Duodenal mucosa (tissue), 2 donors: ENCODE measurements around the gene VSIG10L2.

Experiments
- H3K27ac ChIP-seq: one replicate; pipeline ENCODE4 v1.7.0; 2013; ENCODE audit warnings: low read depth, low read length
- H3K27me3 ChIP-seq, 2 donors: one replicate each; pipeline ENCODE4 v1.7.0; 2013; ENCODE audit warnings: low read length in 2 of 2, control low read depth in 1 of 2; ENCODE audit not compliant: insufficient read depth in 2 of 2, control insufficient read depth in 1 of 2
- H3K36me3 ChIP-seq, 2 donors: one replicate each; pipeline ENCODE4 v1.7.0; 2013; ENCODE audit warnings: low read length in 2 of 2, control low read depth in 1 of 2; ENCODE audit not compliant: insufficient read depth in 2 of 2, control insufficient read depth in 1 of 2
- H3K4me1 ChIP-seq, 2 donors: one replicate each; pipeline ENCODE4 v1.7.0; 2013; ENCODE audit warnings: low read length in 2 of 2, control low read depth in 1 of 2; ENCODE audit not compliant: insufficient read depth in 2 of 2, control insufficient read depth in 1 of 2
- H3K4me3 ChIP-seq, 2 donors: one replicate each; pipeline ENCODE4 v1.7.0; 2013; ENCODE audit warnings: low read length in 2 of 2, low read depth in 1 of 2
- H3K9ac ChIP-seq, 2 donors: one replicate each; pipeline ENCODE4 v1.7.0; 2013; ENCODE audit warnings: low read length in 2 of 2, low read depth in 1 of 2
- H3K9me3 ChIP-seq, 2 donors: one replicate each; pipeline ENCODE4 v1.7.0; 2013; ENCODE audit warnings: low read length in 2 of 2, control low read depth in 1 of 2; ENCODE audit not compliant: control insufficient read depth in 1 of 2

The VSIG10L2 gene

GRCh38 chr11:125939081-125939521 lies 6.7 kb upstream of the VSIG10L2 start:
- Histone ChIP-seq H3K36me3 (no peaks in the 10 kb centered on the region), H3K9me3 (no peaks in the 10 kb centered on the region), H3K27ac (no peak overlapping the region), H3K4me3 (no peak overlapping the region), H3K9ac (no peak overlapping the region), H3K4me1 (no peaks in the 10 kb centered on the region), H3K27me3 (no peaks in the 10 kb centered on the region)

GRCh38 chr11:125940145-125940544 lies 5.7 kb upstream of the VSIG10L2 start:
- no peaks in the 10 kb centered on the region for H3K4me1 ChIP-seq
- H3K27me3 ChIP-seq, result no peaks in the 10 kb centered on the region

DNA sequence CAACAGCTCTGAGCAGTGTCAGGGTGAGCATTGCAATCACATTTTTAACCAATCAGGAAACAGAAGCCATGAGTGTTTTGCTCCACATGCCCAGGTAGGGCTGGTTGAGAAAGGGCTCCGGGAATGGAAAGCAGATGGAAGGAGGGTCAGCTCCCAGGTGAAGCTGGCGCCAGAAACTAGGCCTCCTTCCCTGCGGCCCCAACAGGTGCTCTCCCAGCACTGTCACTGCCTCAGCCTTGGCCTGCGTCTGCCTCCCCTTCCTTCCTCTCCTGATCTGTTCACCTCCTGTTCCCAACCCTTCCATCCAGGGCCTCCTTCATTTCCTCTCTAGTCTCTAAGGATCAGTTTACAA lies 4.6 kb upstream of the VSIG10L2 start:
- Histone ChIP-seq H3K27me3 (no peaks in the 10 kb centered on the region), H3K27ac (no peak overlapping the region), H3K4me1 (peaks cover 0 to 4% of the 10 kb centered on the region in 2 donors), H3K4me3 (no peak overlapping the region), H3K9me3 (no peaks in the 10 kb centered on the region), H3K9ac (no peak overlapping the region), H3K36me3 (no peaks in the 10 kb centered on the region)

More at GRCh38 chr11:125940145-125940544, 5.7 kb upstream of the VSIG10L2 start:
- no peaks in the 10 kb centered on the region for H3K9me3 ChIP-seq
- H3K36me3 ChIP-seq, result no peaks in the 10 kb centered on the region
- no peak overlapping the region for H3K4me3 ChIP-seq
- no peak overlapping the region for H3K27ac ChIP-seq
- no peak overlapping the region for H3K9ac ChIP-seq

DNA sequence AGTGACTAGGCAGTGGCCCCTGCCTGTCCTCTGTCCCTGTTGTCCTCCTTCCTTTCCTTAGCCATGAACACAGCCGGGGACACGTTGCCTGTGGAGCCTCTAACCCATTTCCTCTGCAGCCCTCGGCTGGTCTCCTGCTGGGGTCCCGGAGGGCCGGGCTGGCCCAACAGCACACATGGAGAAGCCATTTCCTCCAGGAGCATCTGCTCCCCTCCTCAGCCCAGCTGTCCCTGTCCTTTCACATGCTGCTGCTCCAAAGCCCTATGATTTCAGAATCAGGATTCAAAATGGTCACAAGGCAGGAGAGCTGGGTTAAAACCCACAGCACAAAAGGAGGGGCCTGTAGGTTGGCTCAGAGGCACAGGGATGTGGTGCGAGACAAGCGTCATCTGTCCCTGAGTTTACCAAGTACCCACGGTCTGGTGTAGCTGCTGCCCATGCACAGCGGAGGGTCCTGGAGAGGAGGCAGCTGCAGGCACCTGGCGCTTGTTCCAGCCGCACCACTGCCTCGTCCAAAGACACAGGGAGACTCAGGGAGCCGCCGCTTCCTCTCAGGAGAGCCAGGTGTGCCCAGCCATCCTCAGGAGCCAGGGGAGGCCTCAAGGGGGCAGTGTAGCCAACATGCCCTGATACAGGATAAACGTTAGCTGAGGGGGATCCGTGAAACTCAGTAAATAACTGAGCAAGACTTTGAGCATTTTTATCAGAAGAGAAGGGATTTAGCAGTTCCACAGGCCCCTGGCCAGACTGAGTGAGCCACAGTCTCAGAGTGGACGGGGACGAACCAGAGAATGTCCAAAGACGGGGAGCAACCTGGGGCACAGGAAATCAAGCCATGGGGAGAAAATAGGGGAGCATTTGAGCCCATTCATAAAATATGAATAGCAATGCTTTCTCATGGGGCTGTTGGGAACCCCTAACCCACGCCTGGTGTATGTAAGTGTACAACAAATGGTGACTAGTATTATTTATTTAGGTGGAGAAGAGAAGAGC lies 3.9 kb upstream of the VSIG10L2 start:
- Histone ChIP-seq H3K9me3 (no peaks in the 10 kb centered on the region), H3K36me3 (no peaks in the 10 kb centered on the region), H3K27me3 (no peaks in the 10 kb centered on the region), H3K4me3 (no peak overlapping the region), H3K9ac (no peak overlapping the region), H3K4me1 (peaks cover 0 to 4% of the 10 kb centered on the region in 2 donors), H3K27ac (no peak overlapping the region)

DNA sequence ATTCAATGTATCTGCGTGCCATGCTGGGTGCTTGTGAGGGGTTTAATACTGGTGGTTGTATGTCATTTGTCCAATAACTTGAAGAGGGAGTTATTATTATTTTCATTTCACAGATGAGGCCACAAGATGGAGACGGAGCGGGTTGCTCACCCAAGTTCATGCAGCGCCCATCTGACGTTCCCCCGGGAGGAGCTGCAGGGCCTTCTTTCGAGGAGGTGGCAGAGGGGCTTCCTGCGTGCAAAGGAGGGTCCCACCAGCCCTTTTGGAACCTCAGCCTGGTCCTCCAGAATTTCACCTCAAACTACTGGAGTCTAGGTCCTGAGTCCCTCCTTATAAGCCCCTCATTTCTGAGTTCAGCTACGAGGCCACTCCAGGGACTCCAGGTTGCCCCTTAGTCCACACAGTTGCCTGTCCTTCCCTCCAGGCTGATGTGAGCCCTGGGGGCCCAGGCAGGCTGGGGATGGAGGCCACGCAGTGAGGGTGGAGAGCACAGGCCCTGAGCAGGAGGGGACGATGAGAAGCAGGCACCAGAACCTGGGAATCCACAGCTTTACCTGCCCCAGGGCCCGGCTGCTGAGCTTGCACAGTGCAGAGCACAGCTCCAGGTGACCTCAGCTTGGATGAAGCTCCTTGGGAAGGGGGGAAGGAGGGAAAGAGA lies 2.9 kb upstream of the VSIG10L2 start:
- no peak overlapping the region for H3K9ac ChIP-seq
- no peaks in the 10 kb centered on the region for H3K9me3 ChIP-seq
- no peak overlapping the region for H3K27ac ChIP-seq
- H3K4me3 ChIP-seq, result no peak overlapping the region
- no peaks in the 10 kb centered on the region for H3K27me3 ChIP-seq
- H3K4me1 ChIP-seq, result peaks cover 0 to 4% of the 10 kb centered on the region in 2 donors
- no peaks in the 10 kb centered on the region for H3K36me3 ChIP-seq

DNA sequence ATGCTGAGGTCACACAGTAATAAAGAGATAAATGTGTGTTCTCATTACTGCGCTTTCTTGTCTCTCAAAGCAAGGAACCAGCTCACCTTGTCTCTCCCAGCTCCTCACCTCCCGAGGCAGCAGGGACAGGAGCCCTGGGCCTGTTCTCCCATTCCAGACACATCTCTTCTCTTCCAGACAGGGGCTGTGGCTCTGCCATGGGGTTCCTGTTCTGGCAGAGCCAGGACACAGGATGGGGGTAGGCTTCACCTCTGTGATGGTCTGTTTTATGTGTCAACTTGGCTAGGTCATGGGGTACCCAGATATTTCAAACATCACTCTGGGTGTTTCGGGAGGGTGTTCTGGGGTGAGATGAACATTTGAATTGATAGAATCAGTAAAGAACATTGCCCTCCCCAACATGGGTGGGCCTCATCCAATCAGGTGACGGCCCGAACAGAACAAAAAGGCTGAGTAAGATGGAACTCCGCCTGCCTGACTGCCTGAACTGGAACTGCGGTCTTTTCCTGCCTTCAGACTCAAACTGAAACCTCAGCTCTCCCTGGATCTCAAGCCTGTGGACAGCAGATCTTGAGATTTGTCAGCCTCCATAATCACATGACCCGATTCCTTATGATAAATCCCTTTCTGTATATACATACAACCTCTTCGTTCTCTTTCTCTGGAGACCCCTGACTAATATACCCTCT lies 2.0 kb upstream of the VSIG10L2 start:
- peaks cover 0 to 4% of the 10 kb centered on the region in 2 donors for H3K4me1 ChIP-seq
- H3K9ac ChIP-seq, result no peak overlapping the region
- no peaks in the 10 kb centered on the region for H3K36me3 ChIP-seq
- no peak overlapping the region for H3K27ac ChIP-seq
- no peaks in the 10 kb centered on the region for H3K9me3 ChIP-seq
- no peaks in the 10 kb centered on the region for H3K27me3 ChIP-seq
- H3K4me3 ChIP-seq, result no peak overlapping the region

GRCh38 chr11:125944350-125945010 lies 1.4 kb upstream of the VSIG10L2 start:
- no peaks in the 10 kb centered on the region for H3K9me3 ChIP-seq

GRCh38 chr11:125945011-125945796 lies 640 bp upstream of the VSIG10L2 start:
- Histone ChIP-seq H3K27ac (no peak overlapping the region), H3K9ac (no peak overlapping the region), H3K4me1 (peaks cover 0 to 4% of the 10 kb centered on the region in 2 donors), H3K9me3 (no peaks in the 10 kb centered on the region), H3K36me3 (no peaks in the 10 kb centered on the region), H3K4me3 (no peak overlapping the region), H3K27me3 (no peaks in the 10 kb centered on the region)

More at GRCh38 chr11:125944350-125945010, 1.4 kb upstream of the VSIG10L2 start:
- Histone ChIP-seq H3K4me3 (no peak overlapping the region), H3K4me1 (peaks cover 0 to 4% of the 10 kb centered on the region in 2 donors), H3K27ac (no peak overlapping the region), H3K27me3 (no peaks in the 10 kb centered on the region), H3K36me3 (no peaks in the 10 kb centered on the region), H3K9ac (no peak overlapping the region)

- Histone ChIP-seq H3K4me1 (peaks cover 0 to 4% of the 10 kb centered on the region in 2 donors), H3K9me3 (no peaks in the 10 kb centered on the region), H3K27me3 (no peaks in the 10 kb centered on the region), H3K27ac (no peak overlapping the region), H3K36me3 (no peaks in the 10 kb centered on the region), H3K4me3 (no peak overlapping the region), H3K9ac (no peak overlapping the region)
Measured at GRCh38 chr11:125946712-125947418, 1.0 kb downstream of the VSIG10L2 start.
